ENCODE measurements around the gene YWHAG. TPM values are rescaled to one million over a fixed set of nuclear protein-coding genes. Genes with fewer than 3 reads are reported as not detected.

The YWHAG gene
- total and polyA plus RNA-seq, 2 of the 13 experiments (the other 11 are each of a cell fraction or from before 2014, with no cell fraction given) = 36.9 to 67.5 TPM

DNA sequence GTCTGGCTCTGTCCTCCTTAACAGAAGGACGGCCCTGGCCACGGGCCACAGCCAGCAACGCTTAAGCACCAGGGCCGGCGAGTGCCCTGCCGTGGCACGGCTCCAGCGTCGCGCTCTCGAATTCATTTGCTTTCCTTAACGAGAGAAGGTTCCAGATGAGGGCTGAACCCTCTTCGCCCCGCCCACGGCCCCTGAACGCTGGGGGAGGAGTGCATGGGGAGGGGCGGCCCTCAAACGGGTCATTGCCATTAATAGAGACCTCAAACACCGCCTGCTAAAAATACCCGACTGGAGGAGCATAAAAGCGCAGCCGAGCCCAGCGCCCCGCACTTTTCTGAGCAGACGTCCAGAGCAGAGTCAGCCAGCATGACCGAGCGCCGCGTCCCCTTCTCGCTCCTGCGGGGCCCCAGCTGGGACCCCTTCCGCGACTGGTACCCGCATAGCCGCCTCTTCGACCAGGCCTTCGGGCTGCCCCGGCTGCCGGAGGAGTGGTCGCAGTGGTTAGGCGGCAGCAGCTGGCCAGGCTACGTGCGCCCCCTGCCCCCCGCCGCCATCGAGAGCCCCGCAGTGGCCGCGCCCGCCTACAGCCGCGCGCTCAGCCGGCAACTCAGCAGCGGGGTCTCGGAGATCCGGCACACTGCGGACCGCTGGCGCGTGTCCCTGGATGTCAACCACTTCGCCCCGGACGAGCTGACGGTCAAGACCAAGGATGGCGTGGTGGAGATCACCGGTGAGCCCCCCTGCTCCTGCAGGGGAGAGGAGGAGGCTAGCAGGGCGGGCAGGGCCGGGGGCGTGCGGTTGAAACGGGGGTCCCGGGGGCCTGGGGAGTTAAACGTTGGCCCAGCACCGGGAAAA is 56.2 kb downstream of the YWHAG start, which contains the start of gene HSPB1:
HSPB1 (plus strand) TSS at position 327 of the 855 bp plus-strand sequence; CDS start at position 367, 40 bp downstream.
- ATAC-seq (peak; percentile 57), DNase-seq (ENCODE audit: low spot score) (peak; percentile 65), FAIRE-seq (no peak)
- Histone ChIP-seq H4K20me1 (ENCODE audit: insufficient read depth, low read length) (no peaks in the 10 kb centered on the region), H3K27ac (ENCODE audit: extremely low read length, insufficient read depth, low read length) (peak within 1 kb of the TSS; percentile 27), H3K36me3 (replicated peaks in 1 of 2; ENCODE audit: control insufficient read depth in 1 of 2, insufficient read depth in 2 of 2, low read length in 2 of 2) (no peaks in the 10 kb centered on the region), H3K4me2 (ENCODE audit: low read depth, low read length) (peak within 1 kb of the TSS; percentile 88), H3K27me3 (ENCODE audit: control insufficient read depth in 1 of 2, insufficient read depth in 2 of 2, low read length in 2 of 2) (no peaks in the 10 kb centered on the region), H2AFZ (ENCODE audit: low read length) (no peak within 1 kb of the TSS), H3K9me3 (ENCODE audit: low read length) (no peaks in the 10 kb centered on the region), H3K4me3 (replicated peaks in 1 of 3; ENCODE audit: insufficient read depth in 1 of 3, low read depth in 2 of 3, low read length in 3 of 3) (peak within 1 kb of the TSS; percentile 62 to 81 (median 64)), H3K79me2 (ENCODE audit: insufficient read depth, low read length) (no peaks in the 10 kb centered on the region), H3K9ac (ENCODE audit: insufficient read depth, low read depth, low read length) (peak within 1 kb of the TSS; percentile 67), H3K4me1 (ENCODE audit: insufficient read depth, low read length) (peaks cover 68% of the 10 kb centered on the region)
- 2% methylated on average over 15 of the region's 75 CpGs for WGBS (ENCODE audit: low lambda C conversion rate)
- intact Hi-C loops (cut with micrococcal nuclease; ENCODE audit: unreplicated experiment) = no loop called here
- ChIA-PET CTCF (ENCODE audit: low intra/inter-chr PET ratio, low total read pairs) (interaction anchor here (3.0 kb wide), 1 partner anchor 12 kb away, joined by 14 read pairs; no protein-coding TSS in a partner anchor), POLR2A (interaction anchor here (0.6 to 6.2 kb wide), 9 partner anchors 8 to 136 kb away, joined by 3 to 56 read pairs (median 4); partner anchors contain the start of gene YWHAG)
- in situ Hi-C loops (cut with HindIII; ENCODE audit: extremely low pct_ligation_motif_present, low pct_unique_long_range_greater_than_20kb) = no loop called here
- TSS peak; percentile 90 for BruUV-seq (replicated peaks)
- TF ChIP-seq, protein P1, sequence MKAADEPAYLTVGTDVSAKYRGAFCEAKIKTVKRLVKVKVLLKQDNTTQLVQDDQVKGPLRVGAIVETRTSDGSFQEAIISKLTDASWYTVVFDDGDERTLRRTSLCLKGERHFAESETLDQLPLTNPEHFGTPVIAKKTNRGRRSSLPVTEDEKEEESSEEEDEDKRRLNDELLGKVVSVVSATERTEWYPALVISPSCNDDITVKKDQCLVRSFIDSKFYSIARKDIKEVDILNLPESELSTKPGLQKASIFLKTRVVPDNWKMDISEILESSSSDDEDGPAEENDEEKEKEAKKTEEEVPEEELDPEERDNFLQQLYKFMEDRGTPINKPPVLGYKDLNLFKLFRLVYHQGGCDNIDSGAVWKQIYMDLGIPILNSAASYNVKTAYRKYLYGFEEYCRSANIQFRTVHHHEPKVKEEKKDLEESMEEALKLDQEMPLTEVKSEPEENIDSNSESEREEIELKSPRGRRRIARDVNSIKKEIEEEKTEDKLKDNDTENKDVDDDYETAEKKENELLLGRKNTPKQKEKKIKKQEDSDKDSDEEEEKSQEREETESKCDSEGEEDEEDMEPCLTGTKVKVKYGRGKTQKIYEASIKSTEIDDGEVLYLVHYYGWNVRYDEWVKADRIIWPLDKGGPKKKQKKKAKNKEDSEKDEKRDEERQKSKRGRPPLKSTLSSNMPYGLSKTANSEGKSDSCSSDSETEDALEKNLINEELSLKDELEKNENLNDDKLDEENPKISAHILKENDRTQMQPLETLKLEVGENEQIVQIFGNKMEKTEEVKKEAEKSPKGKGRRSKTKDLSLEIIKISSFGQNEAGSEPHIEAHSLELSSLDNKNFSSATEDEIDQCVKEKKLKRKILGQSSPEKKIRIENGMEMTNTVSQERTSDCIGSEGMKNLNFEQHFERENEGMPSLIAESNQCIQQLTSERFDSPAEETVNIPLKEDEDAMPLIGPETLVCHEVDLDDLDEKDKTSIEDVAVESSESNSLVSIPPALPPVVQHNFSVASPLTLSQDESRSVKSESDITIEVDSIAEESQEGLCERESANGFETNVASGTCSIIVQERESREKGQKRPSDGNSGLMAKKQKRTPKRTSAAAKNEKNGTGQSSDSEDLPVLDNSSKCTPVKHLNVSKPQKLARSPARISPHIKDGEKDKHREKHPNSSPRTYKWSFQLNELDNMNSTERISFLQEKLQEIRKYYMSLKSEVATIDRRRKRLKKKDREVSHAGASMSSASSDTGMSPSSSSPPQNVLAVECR (CRISPR knock-in tag; IDR thresholded peaks at IDR 0.05; ENCODE audit: borderline replicate concordance) = 0 out of 2 replicates have a peak, but pooled peaks have one; percentile 30
- TF ChIP-seq ZNF772 (CRISPR knock-in tag; IDR thresholded peaks at IDR 0.05) (peak; percentile 32; the same call in 1 of the 2 replicates), MIXL1 (CRISPR knock-in tag; IDR thresholded peaks at IDR 0.05) (no peak; the same call in 1 of the 2 replicates), YEATS4 (CRISPR knock-in tag; IDR thresholded peaks at IDR 0.05; ENCODE audit: borderline replicate concordance) (peak; percentile 18; the same call in 1 of the 2 replicates), HOXA5 (CRISPR knock-in tag; IDR thresholded peaks at IDR 0.05) (no peak), ZBTB7A (CRISPR knock-in tag; IDR thresholded peaks at IDR 0.05) (peak; percentile 79; the same call in 1 of the 2 replicates), MBNL3 (CRISPR knock-in tag; conservative IDR thresholded peaks at IDR 0.05) (no peak), ZNF607 (CRISPR knock-in tag; IDR thresholded peaks at IDR 0.05; ENCODE audit: borderline replicate concordance) (0 out of 2 replicates have a peak, but pooled peaks have one; percentile 75), ZNF891 (CRISPR knock-in tag; IDR thresholded peaks at IDR 0.05) (peak; percentile 91), PITX1 (CRISPR knock-in tag; IDR thresholded peaks at IDR 0.05) (no peak; the same call in none of the 2 replicates), REXO4 (CRISPR knock-in tag; IDR thresholded peaks at IDR 0.05; ENCODE audit: borderline replicate concordance) (peak; percentile 65; the same call in 1 of the 2 replicates), ZNF230 (CRISPR knock-in tag; IDR thresholded peaks at IDR 0.05) (0 out of 2 replicates have a peak, but pooled peaks have one; percentile 37)
- TF ChIP-seq, protein P2, sequence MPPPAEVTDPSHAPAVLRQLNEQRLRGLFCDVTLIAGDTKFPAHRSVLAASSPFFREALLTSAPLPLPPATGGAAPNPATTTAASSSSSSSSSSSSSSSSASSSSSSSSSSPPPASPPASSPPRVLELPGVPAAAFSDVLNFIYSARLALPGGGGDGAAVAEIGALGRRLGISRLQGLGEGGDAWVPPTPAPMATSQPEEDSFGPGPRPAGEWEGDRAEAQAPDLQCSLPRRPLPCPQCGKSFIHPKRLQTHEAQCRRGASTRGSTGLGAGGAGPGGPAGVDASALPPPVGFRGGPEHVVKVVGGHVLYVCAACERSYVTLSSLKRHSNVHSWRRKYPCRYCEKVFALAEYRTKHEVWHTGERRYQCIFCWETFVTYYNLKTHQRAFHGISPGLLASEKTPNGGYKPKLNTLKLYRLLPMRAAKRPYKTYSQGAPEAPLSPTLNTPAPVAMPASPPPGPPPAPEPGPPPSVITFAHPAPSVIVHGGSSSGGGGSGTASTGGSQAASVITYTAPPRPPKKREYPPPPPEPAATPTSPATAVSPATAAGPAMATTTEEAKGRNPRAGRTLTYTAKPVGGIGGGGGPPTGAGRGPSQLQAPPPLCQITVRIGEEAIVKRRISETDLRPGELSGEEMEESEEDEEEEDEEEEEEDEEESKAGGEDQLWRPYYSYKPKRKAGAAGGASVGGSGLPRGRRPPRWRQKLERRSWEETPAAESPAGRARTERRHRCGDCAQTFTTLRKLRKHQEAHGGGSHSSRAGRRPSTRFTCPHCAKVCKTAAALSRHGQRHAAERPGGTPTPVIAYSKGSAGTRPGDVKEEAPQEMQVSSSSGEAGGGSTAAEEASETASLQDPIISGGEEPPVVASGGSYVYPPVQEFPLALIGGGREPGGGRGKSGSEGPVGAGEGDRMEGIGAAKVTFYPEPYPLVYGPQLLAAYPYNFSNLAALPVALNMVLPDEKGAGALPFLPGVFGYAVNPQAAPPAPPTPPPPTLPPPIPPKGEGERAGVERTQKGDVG (CRISPR knock-in tag; IDR thresholded peaks at IDR 0.05; ENCODE audit: borderline replicate concordance) = 0 out of 2 replicates have a peak, but pooled peaks have one; percentile 18
- TF ChIP-seq, protein P3, sequence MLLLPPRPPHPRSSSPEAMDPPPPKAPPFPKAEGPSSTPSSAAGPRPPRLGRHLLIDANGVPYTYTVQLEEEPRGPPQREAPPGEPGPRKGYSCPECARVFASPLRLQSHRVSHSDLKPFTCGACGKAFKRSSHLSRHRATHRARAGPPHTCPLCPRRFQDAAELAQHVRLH (CRISPR knock-in tag; IDR thresholded peaks at IDR 0.05; ENCODE audit: borderline replicate concordance, low read depth) = peak; percentile 13; the same call in 1 of the 2 replicates
